ENCODE results near the gene FCRLB. TPM values are rescaled to one million over a fixed set of nuclear protein-coding genes. Genes with fewer than 3 reads are reported as not detected.
A peak's percentile ranks its signal among the peaks of the same experiment; 100 is the strongest.

FCRLB gene
- total and polyA plus RNA-seq, 9 of the 15 experiments (the other 6 are each of a cell fraction or from before 2014, with no cell fraction given), result 0.20 to 4.6 (median 1.3) TPM

DNA sequence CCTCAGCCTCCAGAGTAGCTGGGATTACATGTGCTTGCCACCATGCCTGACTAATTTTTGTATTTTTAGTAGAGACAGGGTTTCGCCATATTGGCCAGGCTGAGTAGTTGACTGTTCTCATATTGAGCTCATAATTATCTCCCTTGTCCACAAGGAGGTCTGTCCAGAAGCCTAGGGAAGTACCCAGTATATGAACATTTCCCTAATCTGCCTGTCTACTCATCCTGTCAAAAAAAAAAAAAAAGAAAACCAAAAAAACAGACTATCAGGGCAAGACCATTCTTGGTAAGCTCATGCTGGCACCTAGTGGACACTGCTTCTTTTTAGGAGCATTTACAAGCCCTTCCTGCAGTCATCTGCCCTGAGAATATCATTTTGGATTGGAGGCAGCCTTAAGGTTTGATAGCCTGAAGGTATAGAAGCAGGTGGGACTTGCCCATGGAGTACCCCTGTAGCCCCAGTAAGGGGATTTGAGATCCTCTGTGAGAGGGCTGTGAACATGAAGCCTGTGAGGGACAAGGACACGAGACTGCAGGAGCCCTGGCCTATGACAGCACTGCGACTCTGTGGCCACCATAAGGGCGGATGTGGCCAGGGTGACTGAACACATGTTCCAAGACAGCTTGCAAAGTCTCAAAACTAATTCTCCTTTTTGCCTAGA lies 17.4 kb downstream of the FCRLB start (continued):
- TF ChIP-seq, protein P1, sequence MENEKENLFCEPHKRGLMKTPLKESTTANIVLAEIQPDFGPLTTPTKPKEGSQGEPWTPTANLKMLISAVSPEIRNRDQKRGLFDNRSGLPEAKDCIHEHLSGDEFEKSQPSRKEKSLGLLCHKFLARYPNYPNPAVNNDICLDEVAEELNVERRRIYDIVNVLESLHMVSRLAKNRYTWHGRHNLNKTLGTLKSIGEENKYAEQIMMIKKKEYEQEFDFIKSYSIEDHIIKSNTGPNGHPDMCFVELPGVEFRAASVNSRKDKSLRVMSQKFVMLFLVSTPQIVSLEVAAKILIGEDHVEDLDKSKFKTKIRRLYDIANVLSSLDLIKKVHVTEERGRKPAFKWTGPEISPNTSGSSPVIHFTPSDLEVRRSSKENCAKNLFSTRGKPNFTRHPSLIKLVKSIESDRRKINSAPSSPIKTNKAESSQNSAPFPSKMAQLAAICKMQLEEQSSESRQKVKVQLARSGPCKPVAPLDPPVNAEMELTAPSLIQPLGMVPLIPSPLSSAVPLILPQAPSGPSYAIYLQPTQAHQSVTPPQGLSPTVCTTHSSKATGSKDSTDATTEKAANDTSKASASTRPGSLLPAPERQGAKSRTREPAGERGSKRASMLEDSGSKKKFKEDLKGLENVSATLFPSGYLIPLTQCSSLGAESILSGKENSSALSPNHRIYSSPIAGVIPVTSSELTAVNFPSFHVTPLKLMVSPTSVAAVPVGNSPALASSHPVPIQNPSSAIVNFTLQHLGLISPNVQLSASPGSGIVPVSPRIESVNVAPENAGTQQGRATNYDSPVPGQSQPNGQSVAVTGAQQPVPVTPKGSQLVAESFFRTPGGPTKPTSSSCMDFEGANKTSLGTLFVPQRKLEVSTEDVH (IDR thresholded peaks at IDR 0.05; ENCODE audit: low read depth, partially characterized antibody), result peak; percentile 69
- TF ChIP-seq SIN3A (IDR thresholded peaks at IDR 0.05; ENCODE audit: borderline replicate concordance in 2 of 2, control insufficient read depth in 1 of 2, low read depth in 2 of 2, low read length in 2 of 2) (no peak), ESRRB (CRISPR knock-in tag; IDR thresholded peaks at IDR 0.05; ENCODE audit: borderline replicate concordance) (no peak), TOE1 (IDR thresholded peaks at IDR 0.05; ENCODE audit: borderline replicate concordance) (peak; percentile 47; the same call in 1 of the 2 replicates), TOE1 (CRISPR knock-in tag; IDR thresholded peaks at IDR 0.05; ENCODE audit: borderline replicate concordance, low read depth) (no peak), NBN (IDR thresholded peaks at IDR 0.05; ENCODE audit: low read depth) (peak; percentile 90), HCFC1 (IDR thresholded peaks at IDR 0.05; ENCODE audit: low read depth, low read length) (no peak; the same call in 1 of the 2 replicates), PRMT5 (CRISPR knock-in tag; IDR thresholded peaks at IDR 0.05) (no peak), ZNF75A (CRISPR knock-in tag; IDR thresholded peaks at IDR 0.05) (no peak), GATA2 (CRISPR knock-in tag; IDR thresholded peaks at IDR 0.05) (no peak), GATAD2B (IDR thresholded peaks at IDR 0.05; ENCODE audit: borderline replicate concordance) (no peak), ETS2 (tag; IDR thresholded peaks at IDR 0.05; ENCODE audit: borderline replicate concordance, poor library complexity, severe bottlenecking) (no peak), FOXK2 (conservative IDR thresholded peaks at IDR 0.05 in 1 of 2, IDR thresholded peaks at IDR 0.05 in 1 of 2; ENCODE audit: low read depth in 2 of 2) (peak; percentile 50 to 62; a peak in 2 of 4 replicates), NR2F6 (CRISPR knock-in tag; IDR thresholded peaks at IDR 0.05) (no peak), ELF2 (CRISPR knock-in tag; IDR thresholded peaks at IDR 0.05) (no peak), SOX6 (IDR thresholded peaks at IDR 0.05) (no peak), SMAD3 (CRISPR knock-in tag; conservative IDR thresholded peaks at IDR 0.05) (no peak)
- TF ChIP-seq, protein P2, sequence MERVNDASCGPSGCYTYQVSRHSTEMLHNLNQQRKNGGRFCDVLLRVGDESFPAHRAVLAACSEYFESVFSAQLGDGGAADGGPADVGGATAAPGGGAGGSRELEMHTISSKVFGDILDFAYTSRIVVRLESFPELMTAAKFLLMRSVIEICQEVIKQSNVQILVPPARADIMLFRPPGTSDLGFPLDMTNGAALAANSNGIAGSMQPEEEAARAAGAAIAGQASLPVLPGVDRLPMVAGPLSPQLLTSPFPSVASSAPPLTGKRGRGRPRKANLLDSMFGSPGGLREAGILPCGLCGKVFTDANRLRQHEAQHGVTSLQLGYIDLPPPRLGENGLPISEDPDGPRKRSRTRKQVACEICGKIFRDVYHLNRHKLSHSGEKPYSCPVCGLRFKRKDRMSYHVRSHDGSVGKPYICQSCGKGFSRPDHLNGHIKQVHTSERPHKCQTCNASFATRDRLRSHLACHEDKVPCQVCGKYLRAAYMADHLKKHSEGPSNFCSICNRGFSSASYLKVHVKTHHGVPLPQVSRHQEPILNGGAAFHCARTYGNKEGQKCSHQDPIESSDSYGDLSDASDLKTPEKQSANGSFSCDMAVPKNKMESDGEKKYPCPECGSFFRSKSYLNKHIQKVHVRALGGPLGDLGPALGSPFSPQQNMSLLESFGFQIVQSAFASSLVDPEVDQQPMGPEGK (CRISPR knock-in tag; IDR thresholded peaks at IDR 0.05; ENCODE audit: borderline replicate concordance), result no peak
- TF ChIP-seq, protein P3, sequence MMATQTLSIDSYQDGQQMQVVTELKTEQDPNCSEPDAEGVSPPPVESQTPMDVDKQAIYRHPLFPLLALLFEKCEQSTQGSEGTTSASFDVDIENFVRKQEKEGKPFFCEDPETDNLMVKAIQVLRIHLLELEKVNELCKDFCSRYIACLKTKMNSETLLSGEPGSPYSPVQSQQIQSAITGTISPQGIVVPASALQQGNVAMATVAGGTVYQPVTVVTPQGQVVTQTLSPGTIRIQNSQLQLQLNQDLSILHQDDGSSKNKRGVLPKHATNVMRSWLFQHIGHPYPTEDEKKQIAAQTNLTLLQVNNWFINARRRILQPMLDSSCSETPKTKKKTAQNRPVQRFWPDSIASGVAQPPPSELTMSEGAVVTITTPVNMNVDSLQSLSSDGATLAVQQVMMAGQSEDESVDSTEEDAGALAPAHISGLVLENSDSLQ (IDR thresholded peaks at IDR 0.05), result peak; percentile 81
- TF ChIP-seq, protein P4, sequence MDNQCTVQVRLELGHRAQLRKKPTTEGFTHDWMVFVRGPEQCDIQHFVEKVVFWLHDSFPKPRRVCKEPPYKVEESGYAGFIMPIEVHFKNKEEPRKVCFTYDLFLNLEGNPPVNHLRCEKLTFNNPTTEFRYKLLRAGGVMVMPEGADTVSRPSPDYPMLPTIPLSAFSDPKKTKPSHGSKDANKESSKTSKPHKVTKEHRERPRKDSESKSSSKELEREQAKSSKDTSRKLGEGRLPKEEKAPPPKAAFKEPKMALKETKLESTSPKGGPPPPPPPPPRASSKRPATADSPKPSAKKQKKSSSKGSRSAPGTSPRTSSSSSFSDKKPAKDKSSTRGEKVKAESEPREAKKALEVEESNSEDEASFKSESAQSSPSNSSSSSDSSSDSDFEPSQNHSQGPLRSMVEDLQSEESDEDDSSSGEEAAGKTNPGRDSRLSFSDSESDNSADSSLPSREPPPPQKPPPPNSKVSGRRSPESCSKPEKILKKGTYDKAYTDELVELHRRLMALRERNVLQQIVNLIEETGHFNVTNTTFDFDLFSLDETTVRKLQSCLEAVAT (IDR thresholded peaks at IDR 0.05), result peak; percentile 47 to 57; a peak in 3 of 4 replicates

Measured in K562 (cell line).